H1 (cell line): ENCODE results near the gene OR51T1. TPM values are rescaled to one million over a fixed set of nuclear protein-coding genes. Genes with fewer than 3 reads are reported as not detected.

Experiments
- CHD7 ChIP-seq: fragments of 300-600 bp; sonication (generic); IDR thresholded peaks from 2 replicates; pipeline ENCODE4 v1.7.1; 2012; ENCODE audit warnings: low read length, moderate library complexity, mild to moderate bottlenecking, inconsistent platforms; ENCODE audit not compliant: insufficient replicate concordance
- polyA plus RNA-seq, 7 experiments: library from polyadenylated mRNA; depleted of rRNA in 3 of 7; stranded (reverse) in 5 of 7; unstranded in 2 of 7; fragments of >200 nt in 5 of 7; fragments of 200-250 nt in 2 of 7; gene quantifications; 1 replicate in 5 of 7; 2 replicates in 1 of 7; 4 replicates in 1 of 7; pipeline versions ENCODE4 v1.2.1 to v1.2.3, GENCODE V29; 2011 to 2013; ENCODE audit warnings: missing spikeins in 2 of 7, mixed read lengths in 2 of 7
- total RNA-seq: library from RNA; stranded (reverse); fragmentation: NEBNext Ultra II Directional; extraction: Animal tissue kit (Norgen Biotek cat#: 25700); gene quantifications from 2 replicates; pipeline ENCODE4 v1.2.1, GENCODE V29; 2021

The OR51T1 gene
- total and polyA plus RNA-seq, 2 of the 8 experiments (the other 6 are each of a cell fraction or from before 2014, with no cell fraction given), result not detected

DNA sequence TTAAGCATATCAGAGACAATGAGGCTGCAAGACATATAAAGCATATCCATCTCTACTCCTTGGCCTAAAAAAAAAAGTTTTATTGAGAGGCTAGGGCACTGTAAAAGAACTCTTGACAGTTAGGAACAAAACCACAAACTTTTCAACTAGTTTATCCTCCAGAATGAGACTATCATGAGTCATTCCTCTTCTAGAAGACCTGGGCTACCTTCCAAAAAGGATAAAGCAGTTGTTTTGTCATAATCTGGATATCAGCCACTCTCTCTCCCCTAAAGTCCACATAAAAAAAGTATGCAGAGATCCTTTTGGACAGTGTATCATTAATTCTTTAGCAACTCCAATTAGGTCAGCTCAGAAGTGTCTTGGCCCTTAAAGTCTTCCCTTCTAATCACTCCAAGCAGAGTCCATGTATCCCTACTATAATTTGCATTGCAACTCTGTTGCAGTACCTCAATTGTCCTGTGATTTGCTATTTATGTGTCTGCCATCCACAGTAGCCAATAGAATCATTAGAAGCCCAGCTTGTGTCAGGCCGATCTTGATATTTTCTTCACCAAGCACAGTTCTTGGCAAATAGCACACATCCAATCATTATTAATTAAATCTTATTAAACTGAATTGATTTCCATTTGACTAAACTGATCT is 10.4 kb downstream of the OR51T1 start (continued):
- TF ChIP-seq CHD7, result no peak
